ENCODE results near the gene COL4A3. TPM values are rescaled to one million over a fixed set of nuclear protein-coding genes. Genes with fewer than 3 reads are reported as not detected.

Gene COL4A3
- polyA plus RNA-seq, 3 donors, result 0.24 to 0.78 (median 0.56) TPM

DNA sequence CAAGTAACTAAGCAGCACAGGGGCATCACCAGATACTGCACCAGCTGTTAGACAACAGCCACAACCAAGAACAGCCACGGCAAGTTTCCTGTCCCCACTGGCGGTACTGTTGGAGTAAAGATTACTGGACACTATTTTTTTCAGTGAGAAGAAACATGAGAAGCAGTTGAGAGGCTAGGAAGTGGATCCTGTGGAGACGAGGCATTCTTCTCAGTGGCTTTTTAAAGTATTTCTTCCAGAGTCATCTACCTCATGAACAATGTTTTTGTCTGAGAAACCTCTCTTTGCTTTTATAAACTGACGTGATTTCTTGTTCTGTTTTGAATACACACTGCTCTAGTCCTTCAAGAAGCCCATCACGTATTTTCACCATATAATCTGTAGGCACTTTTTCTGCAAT, 195.9 kb downstream of the COL4A3 start:
- H3K27ac ChIP-seq (ENCODE audit: low read depth, low read length), result no peak overlapping the region
- WGBS, 3 donors, result 72 to 82% (median 73%) methylated on average over 5 of the region's 5 CpGs

DNA sequence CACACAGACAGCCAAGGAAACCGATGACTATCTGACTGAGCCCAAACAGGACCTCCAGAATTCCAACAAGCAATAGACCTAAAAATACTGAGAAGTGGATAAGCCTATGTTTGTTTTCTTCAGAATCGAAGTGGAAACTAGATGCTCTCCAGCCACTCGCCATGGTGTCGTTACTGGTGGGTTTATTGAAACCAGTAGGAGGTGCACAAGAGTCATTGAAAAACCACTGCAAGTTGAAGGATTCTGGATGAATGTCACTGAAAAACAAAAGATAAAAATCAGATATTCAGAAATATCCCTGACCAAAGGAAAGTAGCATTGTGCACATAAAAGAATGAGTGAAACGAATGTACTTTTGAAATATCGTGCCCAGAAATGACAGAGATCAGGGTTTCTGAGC, 199.3 kb downstream of the COL4A3 start:
- 90 to 96% (median 96%) methylated on average over 6 of the region's 6 CpGs for WGBS, 3 donors
- H3K27ac ChIP-seq (ENCODE audit: low read depth, low read length), result no peak overlapping the region

Other genes with a start within 250 kb of the COL4A3 start
- gene COL4A4, start 419 bp upstream of the COL4A3 start, polyA plus RNA-seq, result 1 to 10 TPM in 1 of 3 donors, under 1 TPM in 2; 0.18 to 1.6 (median 0.67) TPM
- gene MFF, start 160.6 kb downstream of the COL4A3 start, polyA plus RNA-seq, result 10 to 100 TPM; 45.3 to 74.9 (median 54.9) TPM
- gene TM4SF20, start 214.7 kb downstream of the COL4A3 start, polyA plus RNA-seq, result under 1 TPM; 0.05 to 0.22 (median 0.12) TPM
- not detected for gene SCYGR1, start 223.3 kb downstream of the COL4A3 start, polyA plus RNA-seq

Data from adipose tissue (tissue), 3 donors.